Measurements from ENCODE around the gene SDK1. TPM values are rescaled to one million over a fixed set of nuclear protein-coding genes. Genes with fewer than 3 reads are reported as not detected.

Gene SDK1
- total and polyA plus RNA-seq, 2 of the 8 experiments (the other 6 are each of a cell fraction or from before 2014, with no cell fraction given), result 3.3 to 7.2 TPM

DNA sequence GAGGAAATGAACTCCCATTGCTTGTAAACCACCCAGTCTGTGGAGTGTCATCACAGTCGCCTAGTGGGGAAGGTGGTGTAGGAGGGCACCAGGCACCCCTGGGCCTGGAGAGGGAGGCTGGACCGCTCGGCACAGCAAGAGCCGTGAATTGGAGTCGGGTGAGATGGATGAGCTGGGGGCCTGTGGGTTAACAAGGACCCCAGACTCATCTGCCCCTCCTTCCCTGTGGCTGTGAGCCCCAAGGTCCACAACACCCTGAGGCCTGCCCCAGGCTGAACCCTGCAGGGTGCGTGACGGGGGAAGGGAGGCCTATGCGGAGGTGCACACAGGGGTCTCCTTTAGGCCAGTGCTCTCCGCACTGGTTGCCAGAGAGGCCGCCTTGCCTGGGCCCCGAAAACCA, 799.6 kb downstream of the SDK1 start:
- H3K23me2 ChIP-seq (ENCODE audit: low read depth, low read length), result no peaks in the 10 kb centered on the region
- CTCF ChIA-PET (ENCODE audit: partially characterized antibody), result interaction anchor here (0.9 kb wide), 1 partner anchor 36 kb away, joined by 3 read pairs; no protein-coding TSS in a partner anchor
- H3K18ac ChIP-seq (ENCODE audit: extremely low read depth, low read length), result no peak overlapping the region
- H3K36me3 ChIP-seq (ENCODE audit: control insufficient read depth in 2 of 4, insufficient read depth in 4 of 4, low read length in 3 of 4), result no peaks in the 10 kb centered on the region
- 88% methylated on average over 8 of the region's 11 CpGs; no CpG with 5 or more reads in 1 of the 2 experiments for WGBS, 2 experiments (ENCODE audit: extremely low coverage in 1 of 2, insufficient coverage in 1 of 2, insufficient read length in 1 of 2, insufficient replicate concordance in 2 of 2, low coverage in 1 of 2, low lambda C conversion rate in 2 of 2, missing lambda C conversion rate in 1 of 2)
- H3K56ac ChIP-seq (replicated peaks; ENCODE audit: insufficient read length, low read depth, low read length), result no peak overlapping the region
- no peak overlapping the region for H4K91ac ChIP-seq (replicated peaks; ENCODE audit: insufficient read length, low read length)
- H2BK20ac ChIP-seq (ENCODE audit: low read length), result no peak overlapping the region
- H4K8ac ChIP-seq (ENCODE audit: extremely low read depth, insufficient read depth, low read length), result peak overlapping the region; percentile 19; the same call in 1 of the 2 replicates
- no peak overlapping the region for H2BK12ac ChIP-seq (ENCODE audit: low read depth, low read length)
- H3K9ac ChIP-seq (replicated peaks in 1 of 4; ENCODE audit: extremely low read depth in 1 of 4, low read depth in 3 of 4, low read length in 3 of 4), result no peak overlapping the region
- H3K79me1 ChIP-seq (ENCODE audit: low read depth, low read length), result no peaks in the 10 kb centered on the region
- H3K79me2 ChIP-seq (ENCODE audit: control insufficient read depth in 1 of 2, insufficient read depth in 2 of 2, low read length in 2 of 2), result no peaks in the 10 kb centered on the region
- no peaks in the 10 kb centered on the region for H4K20me1 ChIP-seq (replicated peaks in 1 of 2; ENCODE audit: control insufficient read depth in 1 of 2, insufficient read depth in 2 of 2, low read length in 2 of 2)
- H3K14ac ChIP-seq (ENCODE audit: insufficient read length), result no peak overlapping the region
- FAIRE-seq (no peak), DNase-seq (ENCODE audit: low read depth in 1 of 2, low spot score in 2 of 2) (no peak)
- H3K4me3 ChIP-seq (ENCODE audit: extremely low read depth in 1 of 4, insufficient read depth in 2 of 4, low read depth in 3 of 4, low read length in 4 of 4), result no peak overlapping the region
- H2BK120ac ChIP-seq (replicated peaks; ENCODE audit: low read depth, low read length), result no peak overlapping the region
- H2AK5ac ChIP-seq (ENCODE audit: low read depth, low read length), result no peak overlapping the region
- H3K4ac ChIP-seq (replicated peaks; ENCODE audit: insufficient read length, low read depth, low read length), result no peak overlapping the region
- H3K4me2 ChIP-seq (ENCODE audit: insufficient read depth in 1 of 2, low read depth in 2 of 2, low read length in 2 of 2), result no peak overlapping the region
- no peak overlapping the region for H4K5ac ChIP-seq (ENCODE audit: insufficient read length, low read depth, low read length)
- POLR2A ChIA-PET (ENCODE audit: partially characterized antibody), result interaction anchor here (0.7 kb wide), 1 partner anchor 878 kb away, joined by 8 read pairs; no protein-coding TSS in a partner anchor
- no peak overlapping the region for H2BK15ac ChIP-seq (ENCODE audit: low read length)
- peaks cover 0 to 4% (median 0%) of the 10 kb centered on the region in 4 experiments; a peak in 1 of 7 replicates for H3K4me1 ChIP-seq (replicated peaks in 1 of 4; ENCODE audit: control insufficient read depth in 3 of 4, insufficient read depth in 4 of 4, low read length in 3 of 4)
- H3K27ac ChIP-seq (ENCODE audit: low read depth, low read length), result no peak overlapping the region; the same call in 1 of the 2 replicates
- no peak overlapping the region for H3K23ac ChIP-seq (ENCODE audit: insufficient read length)
- no peak overlapping the region for H2BK5ac ChIP-seq (ENCODE audit: low read depth, low read length)
- H3K27me3 ChIP-seq (replicated peaks in 1 of 4; ENCODE audit: control insufficient read depth in 3 of 4, extremely low read depth in 1 of 4, insufficient read depth in 3 of 4, low read length in 3 of 4), result no peaks in the 10 kb centered on the region
- H3K9me3 ChIP-seq (ENCODE audit: insufficient read depth in 2 of 2, low read depth in 1 of 2, low read length in 1 of 2), result no peaks in the 10 kb centered on the region
- H2AFZ ChIP-seq (ENCODE audit: low read length), result no peak overlapping the region
- TF ChIP-seq CREB1 (IDR thresholded peaks at IDR 0.05) (no peak), KDM1A (IDR thresholded peaks at IDR 0.05; ENCODE audit: borderline replicate concordance, low read length) (no peak), PHF8 (conservative IDR thresholded peaks at IDR 0.05; ENCODE audit: low read depth, low read length) (no peak), JUN (IDR thresholded peaks at IDR 0.05; ENCODE audit: low read depth, low read length) (no peak)
